ENCODE measurements around the gene SMARCAD1.
"Not testable (repeated sequence)": the region's sequence is repeated elsewhere in the genome, so short reads cannot be mapped to it uniquely, and the experiment has no call there.

Gene SMARCAD1

GRCh38 chr4:94306713-94307112, 99.0 kb downstream of the SMARCAD1 start:
- TF ChIP-seq CTCF (conservative IDR thresholded peaks at IDR 0.05) (no peak), ZFX (IDR thresholded peaks at IDR 0.05) (no peak)
- no peak overlapping the region for H3K27ac ChIP-seq

GRCh38 chr4:94307231-94307871, 99.7 kb downstream of the SMARCAD1 start:
- TF ChIP-seq ZFX (IDR thresholded peaks at IDR 0.05) (no peak), CTCF (conservative IDR thresholded peaks at IDR 0.05) (no peak)

GRCh38 chr4:94319927-94320326, 112.3 kb downstream of the SMARCAD1 start:
- not testable (repeated sequence) for H3K27ac ChIP-seq

More at GRCh38 chr4:94307231-94307871, 99.7 kb downstream of the SMARCAD1 start:
- H3K27ac ChIP-seq: no peak overlapping the region

- TF ChIP-seq CTCF (conservative IDR thresholded peaks at IDR 0.05): no peak
- no peak for TF ChIP-seq ZFX (IDR thresholded peaks at IDR 0.05)
- no peak overlapping the region for H3K27ac ChIP-seq
These were observed 118.2 kb downstream of the SMARCAD1 start for GRCh38 chr4:94325835-94326234.

GRCh38 chr4:94329933-94330332, 122.3 kb downstream of the SMARCAD1 start:
- H3K27ac ChIP-seq: no peak overlapping the region
- TF ChIP-seq ZFX (IDR thresholded peaks at IDR 0.05) (no peak), CTCF (conservative IDR thresholded peaks at IDR 0.05) (no peak)

- TF ChIP-seq CTCF (conservative IDR thresholded peaks at IDR 0.05): peak; percentile 44
- no peak for TF ChIP-seq ZFX (IDR thresholded peaks at IDR 0.05)
- H3K27ac ChIP-seq: no peak overlapping the region
These were observed 125.4 kb downstream of the SMARCAD1 start for GRCh38 chr4:94332983-94333590.

GRCh38 chr4:94333866-94334265, 126.2 kb downstream of the SMARCAD1 start:
- TF ChIP-seq ZFX (IDR thresholded peaks at IDR 0.05): no peak
- no peak for TF ChIP-seq CTCF (conservative IDR thresholded peaks at IDR 0.05)
- no peak overlapping the region for H3K27ac ChIP-seq

GRCh38 chr4:94334476-94334875, 126.8 kb downstream of the SMARCAD1 start:
- TF ChIP-seq CTCF (conservative IDR thresholded peaks at IDR 0.05): no peak
- TF ChIP-seq ZFX (IDR thresholded peaks at IDR 0.05): no peak
- H3K27ac ChIP-seq: peak overlapping the region; percentile 77; the same call in 1 of the 2 replicates

Measured in C4-2B (cell line).